Small intestine (tissue), 7 donors: ENCODE measurements around the gene PRR32. TPM values are rescaled to one million over a fixed set of nuclear protein-coding genes. Genes with fewer than 3 reads are reported as not detected.

Source experiments
- DNase-seq, 2 donors: peaks; one replicate each; pipeline versions ENCODE4 v3.0.0 to v3.0.0-alpha.2; 2013
- FAIRE-seq: peaks from 2 replicates; lab custom pipeline; 2012; peaks lifted over from hg19 to GRCh38; lab: Jason Lieb, UNC
- H3K27ac ChIP-seq, 3 donors: one replicate each; pipeline ENCODE4 v1.5.1; 2013; ENCODE audit warnings: low read length in 2 of 3, mild to moderate bottlenecking in 2 of 3, control low read depth in 1 of 3, inconsistent platforms in 1 of 3, low read depth in 1 of 3, moderate library complexity in 1 of 3
- H3K27me3 ChIP-seq, 3 donors: one replicate each; pipeline ENCODE4 v1.6.1; 2013; ENCODE audit warnings: low read length in 3 of 3, inconsistent platforms in 1 of 3; ENCODE audit not compliant: control insufficient read depth in 3 of 3, insufficient read depth in 3 of 3
- H3K36me3 ChIP-seq, 3 donors: one replicate each; pipeline ENCODE4 v1.6.1; 2013; ENCODE audit warnings: low read length in 3 of 3, inconsistent platforms in 1 of 3, low read depth in 1 of 3, mild to moderate bottlenecking in 1 of 3, moderate library complexity in 1 of 3; ENCODE audit not compliant: control insufficient read depth in 3 of 3, insufficient read depth in 2 of 3
- H3K4me1 ChIP-seq, 3 donors: one replicate each; pipeline ENCODE4 v1.6.1; 2013; ENCODE audit warnings: low read length in 2 of 3, inconsistent platforms in 1 of 3, low read depth in 1 of 3, mild to moderate bottlenecking in 1 of 3, moderate library complexity in 1 of 3; ENCODE audit not compliant: control insufficient read depth in 3 of 3, insufficient read depth in 2 of 3
- H3K4me3 ChIP-seq, 3 donors: one replicate each; pipeline ENCODE4 v1.5.1; 2013; ENCODE audit warnings: low read length in 3 of 3, control low read depth in 1 of 3, inconsistent platforms in 1 of 3, low read depth in 1 of 3, mild to moderate bottlenecking in 1 of 3, moderate library complexity in 1 of 3
- H3K9me3 ChIP-seq, 2 donors: one replicate each; pipeline ENCODE4 v1.6.1; 2013; ENCODE audit warnings: low read depth in 1 of 2, low read length in 1 of 2; ENCODE audit not compliant: control insufficient read depth in 2 of 2, insufficient read depth in 1 of 2
- WGBS, 3 donors: extraction: QIAGEN DNeasy Blood & Tissue Kit; methylation state at CpG; one replicate each; pipeline ENCODE4 v1.1.7; 2013; 5-methylcytosine and 5-hydroxymethylcytosine counted together
- polyA plus RNA-seq, 4 donors: library from polyadenylated mRNA; stranded (reverse) in 3 of 4; unstranded in 1 of 4; fragments of 200-250 nt in 3 of 4; fragments of 120-200 nt in 1 of 4; gene quantifications; one replicate each; pipeline versions ENCODE4 v1.2.1 to v1.2.3, GENCODE V29; 2013
- donor health status: healthy with polysubstance abuse.
- donor health status: control.
- donor health status: control.
- donor health status: Bipolar disorder and iron deficiency.
- donor health status: healthy.

The PRR32 gene
- polyA plus RNA-seq, 4 donors, result 0.62 TPM; not detected in 3

GRCh38 chrX:126825566-126826193 is 6.2 kb downstream of the PRR32 start:
- no peaks in the 10 kb centered on the region for H3K27me3 ChIP-seq
- WGBS, 3 donors, result 13 to 48% (median 21%) methylated on average over 1 of the region's 1 CpG
- H3K4me3 ChIP-seq, result no peak overlapping the region
- no peaks in the 10 kb centered on the region for H3K36me3 ChIP-seq
- FAIRE-seq (no peak), DNase-seq (no peak)
- no peaks in the 10 kb centered on the region for H3K4me1 ChIP-seq
- no peak overlapping the region for H3K27ac ChIP-seq
- H3K9me3 ChIP-seq, result no peaks in the 10 kb centered on the region

DNA sequence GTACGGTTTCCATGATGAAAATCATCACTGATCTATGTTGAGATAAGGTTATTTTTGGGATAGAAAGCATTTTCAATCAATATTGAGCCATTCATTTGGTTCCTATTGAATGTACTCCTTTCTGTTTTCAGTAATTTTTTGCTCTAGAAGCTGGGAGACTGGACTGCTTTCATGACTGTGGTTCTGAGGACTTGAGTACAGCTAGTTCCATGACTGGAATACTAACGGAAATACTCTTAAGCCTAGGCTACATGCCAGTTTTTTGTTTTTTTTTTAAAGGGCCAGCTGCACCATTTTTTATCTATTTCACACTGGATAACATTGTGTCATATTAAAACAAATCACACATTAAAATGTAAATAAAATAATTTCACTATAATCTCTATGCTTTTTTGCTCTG is 16.7 kb downstream of the PRR32 start:
- H3K27ac ChIP-seq, result no peak overlapping the region
- FAIRE-seq, result no peak
- WGBS, 3 donors, result 41 to 65% (median 46%) methylated on average over 2 of the region's 2 CpGs
- DNase-seq, result no peak
- no peaks in the 10 kb centered on the region for H3K9me3 ChIP-seq
- H3K27me3 ChIP-seq, result no peaks in the 10 kb centered on the region
- no peak overlapping the region for H3K4me3 ChIP-seq
- H3K36me3 ChIP-seq, result no peaks in the 10 kb centered on the region
- H3K4me1 ChIP-seq, result no peaks in the 10 kb centered on the region

GRCh38 chrX:126847143-126847542 is 27.6 kb downstream of the PRR32 start:
- FAIRE-seq (no peak), DNase-seq (no peak)

DNA sequence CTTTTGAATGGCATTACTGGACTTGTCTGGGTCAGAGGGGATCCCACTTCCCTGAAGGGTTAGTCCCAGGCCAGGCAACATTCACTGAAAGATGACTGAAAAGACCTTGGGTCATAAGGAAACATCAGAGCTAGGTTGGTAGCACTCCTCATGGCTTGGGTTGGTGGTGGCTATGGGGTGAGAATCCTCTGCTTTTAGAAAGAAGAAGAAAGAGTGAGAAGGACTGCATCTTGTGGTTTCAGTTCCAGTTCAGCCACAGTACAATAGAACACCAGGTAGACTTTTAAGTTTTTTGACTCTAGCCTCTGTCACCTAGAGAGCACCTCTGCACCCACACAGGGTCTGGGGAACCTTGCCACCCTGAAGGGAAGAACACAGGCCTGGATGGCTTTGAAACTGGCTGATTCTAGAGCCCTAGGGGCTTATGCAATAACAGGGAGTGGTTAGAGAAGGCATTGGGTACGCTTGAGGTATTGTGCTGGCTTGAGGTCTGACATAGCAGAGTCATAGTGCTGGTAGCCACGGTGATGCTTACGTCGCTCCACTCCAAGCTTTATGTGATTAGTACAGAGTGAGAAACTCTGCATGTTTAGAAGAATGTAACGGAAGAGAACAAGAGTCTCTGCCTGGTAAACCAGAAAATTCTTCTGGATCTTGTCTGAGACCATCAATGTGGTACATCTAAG is 36.5 kb downstream of the PRR32 start:
- no peaks in the 10 kb centered on the region for H3K4me1 ChIP-seq

More at GRCh38 chrX:126847143-126847542, 27.6 kb downstream of the PRR32 start:
- no peak overlapping the region for H3K4me3 ChIP-seq
- no peaks in the 10 kb centered on the region for H3K4me1 ChIP-seq
- H3K9me3 ChIP-seq, result peaks cover 0 to 3% of the 10 kb centered on the region in 2 donors
- no peaks in the 10 kb centered on the region for H3K36me3 ChIP-seq
- WGBS, 3 donors, result 38 to 81% (median 61%) methylated on average over 3 of the region's 3 CpGs
- H3K27ac ChIP-seq, result no peak overlapping the region
- H3K27me3 ChIP-seq, result no peaks in the 10 kb centered on the region

More for the DNA sequence above, 36.5 kb downstream of the PRR32 start:
- 54 to 72% (median 72%) methylated on average over 5 of the region's 5 CpGs for WGBS, 3 donors
- Histone ChIP-seq H3K36me3 (no peaks in the 10 kb centered on the region), H3K4me3 (no peak overlapping the region), H3K27ac (no peak overlapping the region), H3K27me3 (no peaks in the 10 kb centered on the region), H3K9me3 (peaks cover 0 to 5% of the 10 kb centered on the region in 2 donors)
- FAIRE-seq, result no peak
- no peak for DNase-seq
